HG03521 (cell line): Measurements from ENCODE around the gene UBE2O.

Experiments
- ATAC-seq: cut with Tn5 transposase; IDR thresholded peaks from one replicate; pipeline ENCODE4 v1.9.1; 2021; ENCODE audit warnings: mild to moderate bottlenecking, moderate library complexity; ENCODE audit not compliant: unreplicated experiment

UBE2O gene

DNA sequence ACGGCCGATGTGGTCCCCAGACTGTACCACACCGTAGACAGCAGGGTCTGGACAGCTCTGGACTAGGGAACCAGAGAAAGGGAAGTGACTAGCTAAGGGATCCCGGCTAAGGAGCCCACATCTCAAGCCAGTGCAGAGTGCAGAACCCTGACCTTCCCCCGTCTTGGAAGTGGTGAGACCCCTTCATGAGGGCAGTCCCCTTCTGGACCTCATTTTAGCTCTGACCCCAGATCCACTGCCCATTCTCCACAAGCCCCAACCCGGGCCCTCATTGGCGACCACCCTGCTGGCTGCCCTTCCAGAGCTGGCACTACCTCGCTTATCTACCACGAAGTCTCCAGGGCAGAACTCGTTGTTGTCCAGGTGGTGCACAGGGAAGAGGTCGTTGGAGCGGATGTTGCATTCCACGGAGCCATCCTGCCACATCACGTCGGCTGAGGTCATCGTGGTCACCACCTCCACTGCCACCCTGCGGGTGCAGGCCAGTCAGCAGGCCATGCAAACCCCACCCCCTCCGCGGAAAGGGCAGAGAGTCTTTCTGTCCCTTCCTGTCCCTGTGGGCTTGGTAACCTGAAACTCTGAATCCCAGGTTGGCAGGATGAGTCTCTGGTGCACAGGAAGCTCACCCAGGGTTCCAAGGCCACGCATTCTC, 54.3 kb downstream of the UBE2O start:
- no peak for ATAC-seq

GRCh38 chr17:76397687-76398522, 55.0 kb downstream of the UBE2O start:
- no peak for ATAC-seq

GRCh38 chr17:76397184-76397583, 55.8 kb downstream of the UBE2O start:
- ATAC-seq, result no peak

GRCh38 chr17:76395980-76396379, 57.0 kb downstream of the UBE2O start:
- no peak for ATAC-seq

DNA sequence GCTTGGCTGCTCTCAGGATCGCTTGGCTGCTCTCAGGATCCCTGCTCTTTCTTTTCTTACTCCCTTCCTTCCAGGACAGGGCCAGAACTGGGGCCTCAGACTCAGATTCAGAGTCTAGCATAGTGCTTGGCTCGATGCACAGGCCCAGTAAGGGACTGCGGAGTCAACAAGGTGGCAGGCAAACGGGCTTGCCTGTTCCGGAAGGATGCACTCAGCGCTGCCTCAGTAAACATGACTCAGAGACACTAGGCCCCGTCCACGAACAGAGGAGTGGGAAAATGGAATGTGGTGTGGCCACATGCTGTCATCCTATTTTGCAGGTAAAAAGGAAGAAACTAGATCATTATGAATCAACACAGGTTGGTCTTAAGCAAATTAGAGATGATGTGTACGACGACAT, 58.8 kb downstream of the UBE2O start:
- ATAC-seq, result no peak

DNA sequence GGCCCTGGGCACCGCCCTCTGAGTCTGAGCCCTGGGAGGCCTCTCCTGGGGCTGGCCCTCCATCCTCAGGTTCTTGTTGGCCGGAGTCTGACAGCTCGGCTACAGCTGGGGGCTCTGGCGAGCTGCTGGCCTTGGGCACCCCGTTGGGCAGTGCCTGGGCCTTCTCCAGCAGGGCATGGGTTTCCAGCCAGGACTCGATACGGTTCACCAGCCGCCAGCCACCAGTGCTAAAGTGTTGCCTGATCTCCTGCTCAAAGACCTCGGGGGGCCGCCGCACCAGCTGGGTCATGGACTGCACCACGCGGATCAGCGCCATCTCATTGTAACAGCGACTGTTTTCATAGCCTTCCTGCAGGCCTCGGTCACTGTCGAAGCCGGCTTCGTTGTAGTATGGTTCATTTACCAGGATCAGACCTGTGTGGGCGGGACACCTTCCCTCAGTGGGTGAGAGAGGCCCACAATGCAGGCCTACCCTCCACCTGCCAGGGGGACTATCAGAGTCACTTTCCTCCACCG, 61.7 kb downstream of the UBE2O start:
- no peak for ATAC-seq

DNA sequence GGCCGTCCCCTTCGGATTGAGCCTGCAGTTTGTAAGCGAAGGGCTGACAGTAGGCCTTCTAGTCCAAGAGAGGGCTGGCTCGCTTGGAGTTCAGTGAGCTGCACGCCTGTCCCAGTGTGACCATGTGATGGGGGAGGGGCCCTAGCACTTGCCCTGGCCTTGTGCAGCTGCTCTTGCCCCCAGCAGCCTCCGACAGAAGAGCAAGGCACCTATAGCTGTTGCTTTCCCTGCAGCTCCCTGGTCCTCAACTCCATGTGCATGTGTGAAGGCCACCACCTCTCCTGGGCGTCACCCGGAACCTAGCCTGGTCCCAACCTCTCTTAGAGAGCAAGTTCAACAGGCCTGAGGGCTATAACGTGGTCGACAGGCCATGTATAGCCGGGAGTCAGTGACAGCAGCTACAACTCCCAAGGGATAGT, 62.9 kb downstream of the UBE2O start:
- ATAC-seq, result no peak

DNA sequence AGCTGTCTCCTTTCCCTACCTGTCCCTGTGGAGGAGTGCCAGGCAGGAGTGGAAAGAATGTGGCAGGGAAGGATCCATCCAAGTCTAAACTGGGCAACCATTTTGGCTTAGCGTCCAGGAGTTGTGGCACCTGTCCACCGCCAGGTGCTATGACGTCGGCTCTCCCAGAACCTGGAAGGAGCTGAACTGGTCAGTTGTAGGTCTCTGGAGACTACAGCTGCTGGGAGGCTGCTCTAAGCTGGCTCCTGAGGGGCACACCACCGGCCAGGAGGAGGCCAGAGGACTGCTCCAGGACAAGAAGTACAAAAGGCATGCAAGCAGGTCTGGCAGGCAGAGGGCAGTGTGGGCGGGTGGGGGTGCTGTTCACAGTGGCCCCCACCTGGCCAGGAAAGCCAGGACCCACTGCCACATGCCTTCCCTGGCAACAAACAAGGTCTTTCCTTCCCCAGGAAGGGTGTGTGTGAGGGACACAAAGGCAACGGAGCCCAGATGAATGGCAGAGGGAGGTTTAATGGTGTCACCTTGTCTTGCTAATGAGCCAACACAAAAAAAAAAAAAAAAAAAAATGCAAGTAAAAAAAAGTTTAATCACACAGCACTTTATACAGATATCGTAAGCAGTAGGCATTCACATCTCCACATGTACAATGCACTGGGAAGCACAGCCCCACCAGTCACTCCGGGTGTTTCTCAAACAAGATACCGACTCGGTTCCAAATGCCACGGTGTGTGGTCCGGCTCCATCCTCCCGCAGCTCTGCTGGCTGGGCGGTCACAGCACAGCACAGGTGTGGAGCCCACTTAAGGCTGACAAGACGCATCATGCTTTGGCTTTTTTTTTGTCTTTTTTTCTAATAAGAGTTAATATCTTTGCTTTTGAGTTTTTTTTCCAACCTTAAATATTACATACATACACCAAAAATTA, 63.7 kb downstream of the UBE2O start:
- ATAC-seq, result no peak

DNA sequence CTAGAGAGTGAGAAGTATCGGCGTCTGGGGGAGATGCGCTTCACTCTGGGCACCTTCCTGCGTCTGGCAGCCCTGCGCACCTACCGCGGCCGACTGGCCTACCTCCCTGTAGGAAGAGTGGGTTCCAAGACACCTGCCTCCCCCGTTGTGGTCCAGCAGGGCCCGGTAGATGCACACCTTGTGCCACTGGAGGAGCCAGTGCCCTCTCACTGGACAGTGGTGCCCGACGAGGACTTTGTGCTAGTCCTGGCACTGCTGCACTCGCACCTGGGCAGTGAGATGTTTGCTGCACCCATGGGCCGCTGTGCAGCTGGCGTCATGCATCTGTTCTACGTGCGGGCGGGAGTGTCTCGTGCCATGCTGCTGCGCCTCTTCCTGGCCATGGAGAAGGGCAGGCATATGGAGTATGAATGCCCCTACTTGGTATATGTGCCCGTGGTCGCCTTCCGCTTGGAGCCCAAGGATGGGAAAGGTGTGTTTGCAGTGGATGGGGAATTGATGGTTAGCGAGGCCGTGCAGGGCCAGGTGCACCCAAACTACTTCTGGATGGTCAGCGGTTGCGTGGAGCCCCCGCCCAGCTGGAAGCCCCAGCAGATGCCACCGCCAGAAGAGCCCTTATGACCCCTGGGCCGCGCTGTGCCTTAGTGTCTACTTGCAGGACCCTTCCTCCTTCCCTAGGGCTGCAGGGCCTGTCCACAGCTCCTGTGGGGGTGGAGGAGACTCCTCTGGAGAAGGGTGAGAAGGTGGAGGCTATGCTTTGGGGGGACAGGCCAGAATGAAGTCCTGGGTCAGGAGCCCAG, 65.8 kb downstream of the UBE2O start:
- no peak for ATAC-seq

- ATAC-seq, result peak; percentile 30
These were observed 66.8 kb downstream of the UBE2O start for GRCh38 chr17:76385892-76386786.

- ATAC-seq, result no peak
These were observed 67.7 kb downstream of the UBE2O start for GRCh38 chr17:76384987-76385891.

- peak; percentile 57 for ATAC-seq
These were observed 68.5 kb downstream of the UBE2O start, which contains the start of gene SPHK1 for GRCh38 chr17:76384222-76384986. TSS of gene SPHK1 (plus strand) at chr17:76384609. CDS start at chr17:76385645, 1,036 bp downstream.

DNA sequence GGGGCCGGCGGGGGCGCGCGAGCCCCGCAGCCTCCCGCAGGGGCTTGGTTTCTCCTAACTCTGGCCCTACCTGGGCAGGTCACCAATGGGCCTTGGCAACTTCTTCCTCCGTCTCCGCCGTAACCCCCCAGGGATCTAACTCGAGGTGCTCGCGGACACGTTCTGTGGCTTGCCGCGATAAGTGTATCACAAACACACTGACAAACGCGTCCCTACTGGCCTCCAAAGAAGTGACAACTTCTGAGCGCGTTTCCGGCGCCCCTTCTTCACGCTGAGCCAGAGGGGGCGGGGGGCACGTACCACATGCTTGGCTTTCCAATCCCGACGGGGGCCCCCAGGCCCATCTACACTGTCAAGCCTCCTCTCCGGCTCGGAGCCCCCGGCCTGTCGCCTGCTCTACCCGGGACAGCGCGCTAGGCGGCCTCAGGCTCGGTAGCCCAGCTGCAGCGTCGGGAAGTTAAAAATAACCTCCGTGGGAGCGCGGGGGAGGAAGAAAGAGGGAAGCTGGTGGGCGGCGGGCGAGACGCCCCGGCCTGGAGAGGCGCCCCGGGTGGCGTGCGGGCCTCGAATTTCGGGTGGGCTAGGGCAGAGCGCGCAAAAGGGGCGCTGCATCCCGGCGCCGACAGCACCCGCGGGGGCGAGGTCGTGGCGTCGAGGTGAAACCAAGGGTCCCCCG, 69.3 kb downstream of the UBE2O start:
- no peak for ATAC-seq

DNA sequence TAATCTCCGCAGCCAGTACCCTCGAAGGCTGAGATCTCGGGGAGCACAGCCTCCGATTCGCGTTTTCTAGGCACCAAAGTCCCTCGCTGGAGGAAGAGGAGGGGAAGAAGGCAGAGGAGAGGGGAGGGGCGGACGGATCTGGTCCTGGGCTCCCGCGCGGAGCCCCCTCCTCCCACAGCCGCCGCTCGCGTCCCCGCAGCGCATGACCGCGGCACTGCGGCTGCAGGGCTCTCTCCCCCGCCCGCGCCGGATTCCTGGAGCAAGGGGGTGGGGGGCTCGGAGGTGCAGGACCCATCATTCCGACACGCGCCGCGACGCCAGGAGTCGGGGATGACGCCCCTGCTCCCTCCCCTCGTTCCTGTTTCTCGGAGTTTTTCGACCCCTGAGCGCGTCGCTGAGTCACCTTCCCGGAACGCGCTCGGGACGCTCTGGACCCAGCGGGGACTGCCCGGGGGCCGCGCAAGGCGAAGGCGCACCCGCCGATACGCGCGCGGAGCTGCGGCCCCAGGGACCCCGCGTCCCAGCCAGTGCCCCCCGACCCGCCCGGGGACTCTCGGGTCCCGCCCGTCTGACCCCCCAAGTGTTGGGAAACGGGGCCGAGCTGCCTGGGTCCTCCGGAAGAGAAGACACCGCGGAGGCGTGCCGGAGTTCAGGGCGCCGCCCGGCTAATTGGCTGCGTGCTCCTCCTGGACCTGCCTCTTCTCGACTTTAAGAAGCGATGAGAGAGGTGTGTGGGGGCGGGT, 70.0 kb downstream of the UBE2O start:
- ATAC-seq, result no peak

DNA sequence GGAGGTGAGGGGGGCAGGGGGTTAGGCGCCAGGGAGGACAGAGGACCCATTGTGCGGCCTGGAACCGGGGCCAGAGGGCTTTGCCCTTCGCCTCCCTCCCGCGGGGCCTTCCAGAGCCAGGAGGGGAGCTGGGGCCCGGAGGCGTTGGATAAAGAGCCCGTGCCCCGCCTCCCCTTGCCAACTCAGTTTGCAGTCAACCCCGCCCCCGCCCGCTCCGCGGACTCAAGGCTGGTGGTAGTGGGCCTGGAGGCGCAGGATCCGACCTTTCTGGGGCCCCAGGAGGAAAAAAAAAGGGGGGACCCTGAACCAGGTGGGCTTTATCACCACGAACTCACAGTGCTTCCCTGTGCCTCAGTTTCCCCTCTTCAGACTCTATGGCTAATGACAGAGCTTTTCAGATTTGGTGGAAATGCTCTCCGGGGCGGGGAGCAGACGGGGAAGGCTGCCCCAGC, 70.6 kb downstream of the UBE2O start:
- no peak for ATAC-seq
